Cardiac fibroblast (primary cell): ENCODE measurements around the gene CBLN1.

Source experiments
- DNase-seq, 2 donors: peaks; one replicate each; pipeline versions ENCODE4 v3.0.0 to v3.0.0-alpha.2; 2010; ENCODE audit warnings: low read depth in 2 of 2
- H3K4me3 ChIP-seq, 2 donors: replicated peaks in 1 of 2; 1 replicate in 1 of 2; 2 replicates in 1 of 2; pipeline ENCODE4 v1.5.1; 2011; ENCODE audit warnings: low read depth in 2 of 2, low read length in 2 of 2, mild to moderate bottlenecking in 2 of 2, moderate library complexity in 1 of 2
- CTCF ChIP-seq: IDR thresholded peaks from one replicate; pipeline ENCODE4 v1.5.1; 2011; ENCODE audit warnings: low read depth, mild to moderate bottlenecking, low read length, inconsistent platforms

Gene CBLN1

DNA sequence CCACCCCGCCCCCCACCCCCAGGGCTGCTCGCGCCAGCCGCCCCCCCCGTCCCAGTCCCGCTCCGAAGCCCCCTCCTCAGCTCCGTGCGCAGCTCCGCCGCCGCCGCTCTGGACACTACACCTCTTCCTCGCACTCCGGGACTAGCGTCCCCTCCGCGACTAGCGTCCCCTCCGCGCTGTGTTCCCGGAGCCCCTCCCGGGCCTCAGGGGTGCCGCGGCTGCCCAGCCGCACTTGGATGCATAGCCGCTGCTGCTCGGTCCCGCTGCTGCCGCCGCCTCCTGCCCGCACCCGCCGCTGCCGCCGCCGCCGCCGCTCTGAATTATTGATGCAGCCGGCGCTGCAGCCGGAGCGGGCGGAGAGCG is at the start of gene CBLN1:
CBLN1 (minus strand) TSS at position 359 of the 363 bp plus-strand sequence. CDS start 373 bp downstream, outside the sequence.
- no peak for DNase-seq
- no peak for TF ChIP-seq CTCF
- H3K4me3 ChIP-seq = peak within 1 kb of the TSS; percentile 7 to 13

DNA sequence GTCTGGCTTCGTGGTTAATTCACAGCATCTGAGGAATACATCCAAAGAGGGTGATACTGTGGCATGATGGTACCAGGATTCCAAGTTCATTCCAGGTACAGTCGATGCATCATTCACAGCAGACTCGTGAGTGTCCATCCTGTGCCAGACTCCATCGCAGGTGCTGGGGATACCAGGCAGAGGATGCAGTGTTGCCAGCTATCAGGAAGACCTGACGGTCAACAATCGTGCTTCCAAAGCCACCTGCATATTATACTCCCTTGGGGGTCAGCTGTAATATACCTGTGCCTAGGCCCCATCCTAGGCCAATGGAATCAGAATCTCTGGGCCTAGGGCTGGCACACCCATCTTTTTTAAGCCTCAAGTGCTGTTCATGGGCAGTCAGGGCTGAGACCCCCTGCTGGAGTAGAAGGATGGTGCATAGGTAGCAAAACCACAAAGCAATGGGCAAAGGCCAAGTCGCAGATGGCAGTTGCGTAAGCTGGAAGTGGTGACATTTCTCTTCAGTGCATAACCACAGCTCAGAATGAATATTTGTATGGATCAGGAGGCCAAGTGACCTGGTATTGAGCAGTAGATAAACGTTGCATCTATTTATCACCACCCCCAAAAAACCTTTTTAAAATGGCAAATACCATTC is 49.0 kb upstream of the CBLN1 start:
- no peak overlapping the region for H3K4me3 ChIP-seq
- DNase-seq = no peak
- no peak for TF ChIP-seq CTCF

- no peak overlapping the region for H3K4me3 ChIP-seq
- TF ChIP-seq CTCF = no peak
- no peak for DNase-seq
These were observed 46.7 kb upstream of the CBLN1 start for GRCh38 chr16:49328325-49328724.

DNA sequence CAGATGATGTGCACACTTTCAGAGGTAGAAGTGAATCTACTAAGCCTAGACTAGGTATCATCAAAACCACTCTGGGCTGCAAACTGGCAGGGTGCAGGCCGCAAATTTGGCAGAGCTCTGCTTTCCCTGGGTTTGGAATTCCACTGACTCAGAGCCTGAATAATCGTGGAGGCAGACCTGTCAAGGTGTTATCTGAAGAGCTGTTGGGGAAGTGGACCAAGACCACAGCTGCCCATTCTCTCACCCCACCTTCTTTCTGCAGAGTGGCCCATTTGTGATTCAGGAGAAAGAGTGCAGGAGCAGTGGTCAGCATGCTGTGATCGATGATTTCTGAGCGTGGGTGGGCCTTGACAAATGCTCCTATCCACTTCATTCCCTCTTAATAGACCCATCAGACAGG is 45.8 kb upstream of the CBLN1 start:
- DNase-seq = no peak
- no peak for TF ChIP-seq CTCF

GRCh38 chr16:49324703-49325102 is 43.1 kb upstream of the CBLN1 start:
- no peak for TF ChIP-seq CTCF
- no peak overlapping the region for H3K4me3 ChIP-seq
- DNase-seq = no peak

More for the DNA sequence above, 45.8 kb upstream of the CBLN1 start:
- H3K4me3 ChIP-seq = no peak overlapping the region

DNA sequence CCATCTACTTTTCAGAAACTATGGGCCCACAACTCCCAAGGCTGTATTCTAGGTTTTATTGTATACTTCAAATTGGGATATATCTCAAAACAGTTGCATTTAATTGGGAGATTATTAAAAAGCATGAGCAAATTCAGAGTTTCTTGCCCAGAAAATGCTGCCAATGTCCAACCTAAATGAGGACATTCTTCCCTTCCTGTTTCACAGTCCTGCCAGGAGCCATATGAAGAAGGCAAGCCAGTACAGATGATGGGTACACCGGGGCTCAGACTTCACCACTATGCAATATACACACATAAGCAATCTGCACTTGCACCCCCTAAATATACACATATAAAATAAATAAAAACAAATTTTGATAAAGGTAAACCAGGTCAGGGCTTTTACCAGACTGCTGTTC is 34.0 kb upstream of the CBLN1 start:
- no peak for TF ChIP-seq CTCF
- no peak overlapping the region for H3K4me3 ChIP-seq
- no peak for DNase-seq
